ENCODE results near the gene KLHL2. TPM values are rescaled to one million over a fixed set of nuclear protein-coding genes. Genes with fewer than 3 reads are reported as not detected.

Gene KLHL2
- total RNA-seq, 1 donor from 2014 or later, result 28.2 TPM

DNA sequence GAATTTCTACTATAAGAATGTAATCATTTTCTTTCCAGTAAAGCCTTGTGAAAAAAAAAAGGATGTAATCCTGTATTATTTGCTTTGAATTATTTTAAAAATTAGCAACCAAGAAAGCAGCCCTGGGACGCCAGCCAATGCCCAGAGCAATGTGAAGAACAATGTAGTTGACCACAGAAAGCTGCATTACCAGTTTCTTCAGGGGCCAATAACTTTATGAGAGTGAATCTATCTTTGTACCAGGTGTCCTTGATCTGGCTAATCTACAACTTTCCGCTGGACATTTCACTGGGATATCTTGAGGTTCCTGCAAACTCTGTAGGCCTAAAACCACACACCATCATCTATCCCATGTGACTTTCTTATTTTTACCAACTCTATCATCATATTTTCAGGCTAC lies 7.6 kb upstream of the KLHL2 start:
- Histone ChIP-seq H3K27ac (ENCODE audit: low read depth, low read length) (no peak overlapping the region), H3K4me3 (ENCODE audit: insufficient read depth, low read depth, low read length) (no peak overlapping the region), H3K4me1 (ENCODE audit: insufficient read depth, low read length) (peaks cover 9% of the 10 kb centered on the region), H3K36me3 (ENCODE audit: insufficient read depth, low read length) (no peaks in the 10 kb centered on the region), H4K20me1 (ENCODE audit: insufficient read depth, low read length) (no peaks in the 10 kb centered on the region), H3K79me2 (ENCODE audit: insufficient read depth, low read length) (no peaks in the 10 kb centered on the region), H3K9ac (ENCODE audit: low read length) (no peak overlapping the region), H3K9me3 (ENCODE audit: insufficient read depth, low read depth, low read length) (no peaks in the 10 kb centered on the region), H3K4me2 (ENCODE audit: low read length) (no peak overlapping the region), H3K27me3 (ENCODE audit: insufficient read depth, low read length) (no peaks in the 10 kb centered on the region), H2AFZ (ENCODE audit: low read depth, low read length) (no peak overlapping the region)
- H3K27me3 Mint-ChIP-seq (ENCODE audit: low read depth, unreplicated experiment), result no peaks in the 10 kb centered on the region
- DNase-seq (ENCODE audit: low read depth), result peak; percentile 86
- H3K36me3 Mint-ChIP-seq (ENCODE audit: low read depth, unreplicated experiment), result no peaks in the 10 kb centered on the region
- peaks cover 8% of the 10 kb centered on the region for H3K4me1 Mint-ChIP-seq (ENCODE audit: low read depth, unreplicated experiment)
- no peaks in the 10 kb centered on the region for H3K9me3 Mint-ChIP-seq (ENCODE audit: unreplicated experiment)
- no peak overlapping the region for H3K4me3 Mint-ChIP-seq (ENCODE audit: unreplicated experiment)
- TF ChIP-seq EZH2 (IDR thresholded peaks at IDR 0.05; ENCODE audit: insufficient read depth, low read length), result no peak
- TF ChIP-seq, protein P1, sequence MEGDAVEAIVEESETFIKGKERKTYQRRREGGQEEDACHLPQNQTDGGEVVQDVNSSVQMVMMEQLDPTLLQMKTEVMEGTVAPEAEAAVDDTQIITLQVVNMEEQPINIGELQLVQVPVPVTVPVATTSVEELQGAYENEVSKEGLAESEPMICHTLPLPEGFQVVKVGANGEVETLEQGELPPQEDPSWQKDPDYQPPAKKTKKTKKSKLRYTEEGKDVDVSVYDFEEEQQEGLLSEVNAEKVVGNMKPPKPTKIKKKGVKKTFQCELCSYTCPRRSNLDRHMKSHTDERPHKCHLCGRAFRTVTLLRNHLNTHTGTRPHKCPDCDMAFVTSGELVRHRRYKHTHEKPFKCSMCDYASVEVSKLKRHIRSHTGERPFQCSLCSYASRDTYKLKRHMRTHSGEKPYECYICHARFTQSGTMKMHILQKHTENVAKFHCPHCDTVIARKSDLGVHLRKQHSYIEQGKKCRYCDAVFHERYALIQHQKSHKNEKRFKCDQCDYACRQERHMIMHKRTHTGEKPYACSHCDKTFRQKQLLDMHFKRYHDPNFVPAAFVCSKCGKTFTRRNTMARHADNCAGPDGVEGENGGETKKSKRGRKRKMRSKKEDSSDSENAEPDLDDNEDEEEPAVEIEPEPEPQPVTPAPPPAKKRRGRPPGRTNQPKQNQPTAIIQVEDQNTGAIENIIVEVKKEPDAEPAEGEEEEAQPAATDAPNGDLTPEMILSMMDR (IDR thresholded peaks at IDR 0.05; ENCODE audit: insufficient read depth, low read depth, low read length), result no peak
- no peak overlapping the region for H3K27ac Mint-ChIP-seq (ENCODE audit: unreplicated experiment)
- FAIRE-seq, result no peak

DNA sequence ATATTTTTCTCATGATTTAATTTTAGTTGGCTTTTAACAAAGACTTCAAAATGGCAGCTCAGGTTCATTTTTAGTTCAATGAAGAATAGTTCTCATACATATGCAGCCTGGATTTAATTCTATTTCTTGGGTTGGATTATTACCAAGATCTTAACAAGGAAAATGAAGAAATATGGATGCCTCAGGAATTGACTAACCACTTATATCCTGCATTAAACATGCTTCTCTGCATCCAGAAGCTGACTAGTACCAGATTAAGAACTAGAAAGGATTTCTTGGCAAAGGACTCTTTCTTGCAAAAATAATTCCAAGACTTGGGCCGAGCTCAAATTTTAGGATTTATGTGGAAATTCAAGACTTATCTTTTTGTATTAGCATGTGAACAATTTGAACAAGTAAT lies 5.6 kb upstream of the KLHL2 start:
- Histone ChIP-seq H3K9me3 (ENCODE audit: insufficient read depth, low read depth, low read length) (no peaks in the 10 kb centered on the region), H3K4me3 (ENCODE audit: insufficient read depth, low read depth, low read length) (no peak overlapping the region), H3K4me1 (ENCODE audit: insufficient read depth, low read length) (peaks cover 15% of the 10 kb centered on the region), H3K4me2 (ENCODE audit: low read length) (no peak overlapping the region), H3K27me3 (ENCODE audit: insufficient read depth, low read length) (no peaks in the 10 kb centered on the region), H3K36me3 (ENCODE audit: insufficient read depth, low read length) (no peaks in the 10 kb centered on the region), H3K9ac (ENCODE audit: low read length) (no peak overlapping the region), H2AFZ (ENCODE audit: low read depth, low read length) (no peak overlapping the region), H3K27ac (ENCODE audit: low read depth, low read length) (no peak overlapping the region), H4K20me1 (ENCODE audit: insufficient read depth, low read length) (no peaks in the 10 kb centered on the region), H3K79me2 (ENCODE audit: insufficient read depth, low read length) (no peaks in the 10 kb centered on the region)
- no peak for TF ChIP-seq EZH2 (IDR thresholded peaks at IDR 0.05; ENCODE audit: insufficient read depth, low read length)
- TF ChIP-seq, protein P1 (IDR thresholded peaks at IDR 0.05; ENCODE audit: insufficient read depth, low read depth, low read length), result no peak
- H3K36me3 Mint-ChIP-seq (ENCODE audit: low read depth, unreplicated experiment), result no peaks in the 10 kb centered on the region
- H3K27me3 Mint-ChIP-seq (ENCODE audit: low read depth, unreplicated experiment), result no peaks in the 10 kb centered on the region
- DNase-seq (ENCODE audit: low read depth) (peak; percentile 45), FAIRE-seq (no peak)
- no peaks in the 10 kb centered on the region for H3K9me3 Mint-ChIP-seq (ENCODE audit: unreplicated experiment)
- H3K4me1 Mint-ChIP-seq (ENCODE audit: low read depth, unreplicated experiment), result peaks cover 15% of the 10 kb centered on the region
- no peak overlapping the region for H3K27ac Mint-ChIP-seq (ENCODE audit: unreplicated experiment)
- H3K4me3 Mint-ChIP-seq (ENCODE audit: unreplicated experiment), result no peak overlapping the region

DNA sequence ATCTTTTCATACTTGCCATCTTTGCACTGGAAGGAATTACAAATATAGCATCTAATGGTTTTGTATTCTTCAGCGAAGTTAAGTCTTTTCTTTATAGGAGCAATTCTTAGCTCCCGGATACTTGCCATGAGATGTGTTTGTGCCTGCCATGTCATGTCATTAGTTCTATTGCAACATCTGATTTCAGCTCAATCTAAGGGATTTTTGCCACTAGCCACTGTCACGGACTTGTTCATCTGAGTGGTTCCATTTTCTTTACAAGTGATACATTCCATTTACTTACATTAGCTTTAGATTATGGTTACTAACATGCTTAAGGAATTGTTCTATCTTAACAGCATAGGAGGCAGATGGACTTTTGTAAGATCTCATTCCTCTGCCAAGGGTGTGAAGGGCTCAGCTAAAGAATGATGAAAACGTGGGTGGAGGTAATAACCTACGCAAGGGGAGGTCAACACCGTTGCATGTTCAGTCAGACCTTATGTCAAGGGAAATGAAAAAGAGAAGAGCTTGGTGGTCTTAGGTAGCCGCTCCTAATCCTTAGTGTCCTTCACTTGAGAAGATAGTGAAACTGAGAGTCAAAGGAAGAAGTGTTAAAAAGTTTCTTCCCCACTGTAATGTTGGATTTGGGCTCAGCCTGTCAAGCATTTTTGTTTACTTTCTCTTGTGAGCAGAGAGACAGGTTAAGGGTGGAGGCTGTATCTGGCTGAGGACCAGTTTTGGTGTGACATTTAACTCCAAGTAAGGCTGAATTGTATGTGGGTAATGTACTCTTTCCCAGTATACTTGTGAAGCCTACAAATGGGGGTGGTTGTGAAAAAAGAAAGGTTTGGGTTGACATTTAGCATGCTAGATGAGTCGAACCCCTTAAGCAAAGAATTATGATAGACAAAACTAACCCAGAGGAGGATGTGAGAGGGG lies 3.6 kb upstream of the KLHL2 start:
- FAIRE-seq (no peak), DNase-seq (ENCODE audit: low read depth) (no peak)
- H3K27ac ChIP-seq (ENCODE audit: low read depth, low read length), result no peak overlapping the region
- H3K4me2 ChIP-seq (ENCODE audit: low read length), result peak overlapping the region; percentile 25
- no peaks in the 10 kb centered on the region for H3K36me3 ChIP-seq (ENCODE audit: insufficient read depth, low read length)
- no peaks in the 10 kb centered on the region for H3K27me3 ChIP-seq (ENCODE audit: insufficient read depth, low read length)
- peaks cover 10% of the 10 kb centered on the region for H3K79me2 ChIP-seq (ENCODE audit: insufficient read depth, low read length)
- H2AFZ ChIP-seq (ENCODE audit: low read depth, low read length), result no peak overlapping the region
- peaks cover 15% of the 10 kb centered on the region for H3K4me1 ChIP-seq (ENCODE audit: insufficient read depth, low read length)
- no peaks in the 10 kb centered on the region for H3K9me3 ChIP-seq (ENCODE audit: insufficient read depth, low read depth, low read length)
- H3K9me3 Mint-ChIP-seq (ENCODE audit: unreplicated experiment), result no peaks in the 10 kb centered on the region
- H3K4me3 Mint-ChIP-seq (ENCODE audit: unreplicated experiment), result no peak overlapping the region
- no peak overlapping the region for H3K4me3 ChIP-seq (ENCODE audit: insufficient read depth, low read depth, low read length)
- no peaks in the 10 kb centered on the region for H3K27me3 Mint-ChIP-seq (ENCODE audit: low read depth, unreplicated experiment)
- no peak for TF ChIP-seq EZH2 (IDR thresholded peaks at IDR 0.05; ENCODE audit: insufficient read depth, low read length)
- TF ChIP-seq, protein P1 (IDR thresholded peaks at IDR 0.05; ENCODE audit: insufficient read depth, low read depth, low read length), result no peak
- H3K9ac ChIP-seq (ENCODE audit: low read length), result no peak overlapping the region
- peaks cover 23% of the 10 kb centered on the region for H3K4me1 Mint-ChIP-seq (ENCODE audit: low read depth, unreplicated experiment)
- no peaks in the 10 kb centered on the region for H3K36me3 Mint-ChIP-seq (ENCODE audit: low read depth, unreplicated experiment)
- peaks cover 2% of the 10 kb centered on the region for H4K20me1 ChIP-seq (ENCODE audit: insufficient read depth, low read length)
- peak overlapping the region; percentile 35 for H3K27ac Mint-ChIP-seq (ENCODE audit: unreplicated experiment)

All from astrocyte (in vitro differentiated cells and primary cell).